HG03354 (cell line): ENCODE results near the gene MOSMO.
"Not testable (repeated sequence)": the region's sequence is repeated elsewhere in the genome, so short reads cannot be mapped to it uniquely, and the experiment has no call there.

ENCODE experiments used
- ATAC-seq: cut with Tn5 transposase; IDR thresholded peaks from one replicate; pipeline ENCODE4 v1.9.1; 2021; ENCODE audit warnings: mild to moderate bottlenecking; ENCODE audit not compliant: unreplicated experiment, poor library complexity, severe bottlenecking

MOSMO gene

DNA sequence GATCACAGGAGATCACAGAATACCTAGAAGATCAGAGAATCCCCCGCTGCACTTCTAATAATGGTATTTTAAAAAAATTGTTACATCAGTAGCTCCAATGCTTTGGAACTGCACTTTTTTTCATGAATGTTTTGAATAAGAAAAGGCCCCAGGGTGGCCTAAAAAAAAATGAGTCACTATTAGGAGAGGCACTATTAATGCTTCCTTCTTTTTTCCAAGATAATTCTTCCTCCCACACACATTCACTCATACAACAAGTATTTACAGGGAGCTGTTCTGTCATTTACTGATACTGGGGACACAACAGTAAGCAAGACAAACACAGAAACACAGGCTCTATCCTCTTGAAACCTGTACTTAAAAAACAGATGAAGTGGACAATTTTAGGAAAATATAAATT lies 6.3 kb upstream of the MOSMO start:
- ATAC-seq = no peak

- not testable (repeated sequence) for ATAC-seq
Observed at GRCh38 chr16:22002047-22002446, 5.9 kb upstream of the MOSMO start.

GRCh38 chr16:22003195-22003594 lies 4.7 kb upstream of the MOSMO start:
- no peak for ATAC-seq

GRCh38 chr16:22004341-22004740 lies 3.6 kb upstream of the MOSMO start:
- ATAC-seq = no peak

DNA sequence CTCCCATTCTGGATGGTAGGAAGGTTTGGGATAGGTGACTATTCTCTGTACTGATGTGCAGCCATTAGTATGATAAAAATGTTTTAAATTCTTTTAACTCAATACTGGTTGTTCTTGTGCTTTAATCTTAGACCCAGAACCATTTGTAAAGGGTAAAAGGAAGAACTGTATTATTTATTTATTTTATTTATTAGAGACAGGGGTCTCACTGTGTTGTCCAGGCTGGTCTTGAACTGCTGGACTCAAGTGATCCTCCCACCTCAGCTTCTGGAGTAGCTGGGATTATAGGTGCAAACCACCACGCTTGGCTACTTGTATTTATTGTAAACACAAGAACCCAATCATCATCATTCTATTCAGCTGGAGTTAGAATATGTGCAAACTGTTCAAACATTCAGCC lies 2.2 kb upstream of the MOSMO start:
- no peak for ATAC-seq

DNA sequence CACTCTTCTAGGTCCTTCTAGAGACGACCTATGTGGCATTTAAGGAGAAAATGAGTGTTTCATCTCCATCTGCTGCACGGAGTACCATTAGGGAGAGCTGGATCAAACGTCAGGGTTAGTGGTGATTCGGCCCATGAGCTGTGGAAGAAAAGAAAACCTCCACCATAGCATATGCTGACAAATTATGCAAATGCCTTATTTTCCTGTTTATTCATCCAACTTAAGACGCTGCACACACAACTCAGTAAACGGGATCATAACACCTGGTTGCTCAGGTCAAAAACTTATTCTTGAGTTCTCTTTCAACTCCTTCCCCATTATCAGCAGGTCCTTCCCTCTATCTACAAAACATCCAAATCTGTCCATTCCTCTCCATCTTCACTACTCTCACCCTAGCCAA lies 1.3 kb upstream of the MOSMO start:
- no peak for ATAC-seq

DNA sequence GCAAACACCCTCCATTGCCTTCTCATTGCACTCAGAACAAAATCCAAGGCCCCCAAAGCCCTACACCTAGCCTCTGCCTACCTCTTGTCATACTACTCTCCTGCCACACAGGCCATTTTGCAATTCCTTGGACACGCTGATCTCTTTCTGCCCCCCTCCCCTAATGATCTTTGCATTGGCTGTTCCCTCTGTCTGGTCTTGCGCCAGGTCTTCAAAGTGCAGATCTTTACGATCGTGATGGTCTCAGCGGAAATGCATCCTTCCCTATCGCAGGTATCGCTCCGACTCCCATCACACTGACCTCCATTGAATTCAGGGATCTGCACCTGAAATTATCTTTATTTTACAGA lies 777 bp upstream of the MOSMO start:
- no peak for ATAC-seq

- ATAC-seq = peak; percentile 38
Observed at GRCh38 chr16:22008215-22009059, 526 bp downstream of the MOSMO start.

GRCh38 chr16:22010902-22011301 lies 3.0 kb downstream of the MOSMO start:
- ATAC-seq = no peak

DNA sequence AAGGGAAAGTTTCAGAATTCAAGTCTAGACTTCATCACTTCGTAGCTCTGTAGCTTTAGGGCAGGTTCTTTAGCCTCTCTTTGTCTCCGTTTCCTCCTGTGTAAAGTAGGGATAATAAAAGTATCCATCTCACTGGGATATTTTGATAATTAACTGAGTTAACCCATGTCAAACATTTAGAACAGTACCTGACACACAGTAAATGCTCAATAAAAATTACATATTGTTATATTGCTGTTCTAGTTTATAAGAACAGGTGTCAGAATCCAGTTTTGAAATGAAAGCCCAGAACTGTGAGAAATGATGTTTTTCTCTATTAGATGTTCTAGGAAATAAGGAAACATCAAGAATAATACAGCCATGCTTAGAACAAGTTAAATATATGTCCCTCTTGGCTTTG lies 4.3 kb downstream of the MOSMO start:
- no peak for ATAC-seq

DNA sequence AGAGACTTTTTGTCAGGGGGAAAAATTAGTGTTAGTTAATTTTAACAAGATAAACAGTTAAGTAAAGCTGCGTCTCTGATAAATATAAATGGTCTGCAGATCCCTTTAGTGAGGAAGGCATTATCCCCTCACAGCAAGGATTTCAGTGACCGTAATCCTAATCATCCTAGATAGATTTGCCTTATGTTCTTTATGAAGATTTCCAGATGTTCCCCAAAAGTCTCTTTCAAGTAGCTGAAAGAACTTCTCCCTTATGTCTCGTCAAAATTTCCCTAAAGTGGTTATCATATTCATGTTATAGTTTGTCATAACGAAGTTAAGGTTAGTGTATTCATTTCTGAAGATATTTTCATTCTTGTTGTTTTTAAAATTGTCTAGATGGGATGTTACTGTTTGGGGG lies 5.6 kb downstream of the MOSMO start:
- ATAC-seq = no peak

GRCh38 chr16:22014271-22014873 lies 6.5 kb downstream of the MOSMO start:
- ATAC-seq = no peak

- ATAC-seq = no peak
Observed at GRCh38 chr16:22016927-22017326, 9.0 kb downstream of the MOSMO start.

GRCh38 chr16:22018559-22018958 lies 10.6 kb downstream of the MOSMO start:
- no peak for ATAC-seq

DNA sequence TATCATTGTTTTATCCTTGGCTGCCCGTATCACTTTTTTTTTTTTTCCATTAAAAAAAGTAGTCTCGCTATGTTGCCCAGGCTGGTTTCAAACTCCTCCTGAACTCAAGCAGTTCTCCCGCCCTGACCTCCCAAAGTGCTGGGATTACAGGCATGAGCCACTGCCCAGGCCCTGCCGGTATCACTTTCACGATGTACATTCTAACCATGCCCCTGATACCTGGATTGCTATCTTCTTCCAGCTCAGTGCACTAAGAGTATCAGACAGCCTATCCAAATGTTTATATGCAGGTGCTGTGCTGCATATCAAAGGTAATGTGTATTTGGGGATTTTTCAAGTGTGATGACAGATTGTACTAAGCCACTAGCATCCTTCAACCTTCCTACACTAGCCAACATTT lies 14.2 kb downstream of the MOSMO start:
- no peak for ATAC-seq

DNA sequence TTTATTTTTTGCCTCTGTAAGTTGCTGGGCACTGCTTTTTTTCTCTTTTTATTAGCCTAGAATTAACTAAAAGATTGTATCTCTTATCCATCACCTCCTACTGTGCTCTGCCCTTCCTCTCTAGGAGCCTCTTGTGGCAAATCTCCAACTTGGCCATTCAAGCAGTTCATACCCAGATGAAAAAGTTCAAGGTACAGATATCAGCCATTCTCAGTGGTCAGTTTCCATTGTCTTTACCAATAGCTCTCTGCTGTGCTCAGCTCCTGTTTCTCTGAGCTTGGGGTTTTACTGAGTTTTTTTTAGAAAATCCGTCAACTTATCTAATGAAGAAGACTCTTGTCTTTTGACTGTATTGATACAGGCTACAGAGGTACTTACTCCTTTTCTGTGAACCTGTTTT lies 15.6 kb downstream of the MOSMO start:
- no peak for ATAC-seq

DNA sequence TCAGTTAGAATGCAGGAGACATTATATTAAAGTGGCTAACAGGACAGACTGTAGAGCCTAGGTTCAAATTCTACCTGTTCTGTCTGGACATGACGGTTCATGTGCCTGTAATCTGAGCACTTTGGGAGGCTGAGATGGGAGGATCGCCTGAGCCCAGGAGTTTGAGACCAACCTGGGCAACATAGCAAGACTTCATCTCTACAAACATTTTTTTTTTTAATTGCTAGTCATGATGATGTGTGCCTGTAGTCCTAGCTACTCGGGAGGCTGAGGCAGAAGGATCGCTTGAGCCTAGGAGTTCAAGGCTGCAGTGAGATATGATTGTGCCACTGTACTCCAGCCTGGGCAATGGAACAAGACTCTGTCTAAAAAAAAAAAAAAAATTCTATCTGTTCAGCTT lies 16.9 kb downstream of the MOSMO start:
- ATAC-seq = not testable (repeated sequence)

DNA sequence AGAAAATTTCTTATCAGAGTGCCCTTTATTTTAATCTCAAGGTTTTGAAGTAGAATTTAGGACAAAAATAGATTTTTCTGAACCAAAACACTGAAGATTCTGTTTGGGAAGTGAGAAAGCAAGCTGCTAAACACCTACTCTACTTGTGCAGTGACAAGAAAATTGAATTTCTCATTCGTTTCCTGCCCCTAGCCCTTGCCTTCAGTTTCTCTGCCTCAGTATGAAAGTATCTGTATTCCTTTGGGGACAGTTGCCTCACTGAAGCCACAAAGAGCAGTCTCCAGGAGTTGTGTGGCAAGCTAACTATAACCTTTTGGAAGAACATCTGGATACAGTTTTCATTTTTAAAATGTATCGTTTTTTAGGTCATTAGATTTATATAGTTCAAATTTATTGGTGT lies 19.7 kb downstream of the MOSMO start:
- no peak for ATAC-seq

GRCh38 chr16:22029632-22030031 lies 21.7 kb downstream of the MOSMO start:
- no peak for ATAC-seq

- ATAC-seq = no peak
Observed at GRCh38 chr16:22030087-22030812, 22.3 kb downstream of the MOSMO start.

DNA sequence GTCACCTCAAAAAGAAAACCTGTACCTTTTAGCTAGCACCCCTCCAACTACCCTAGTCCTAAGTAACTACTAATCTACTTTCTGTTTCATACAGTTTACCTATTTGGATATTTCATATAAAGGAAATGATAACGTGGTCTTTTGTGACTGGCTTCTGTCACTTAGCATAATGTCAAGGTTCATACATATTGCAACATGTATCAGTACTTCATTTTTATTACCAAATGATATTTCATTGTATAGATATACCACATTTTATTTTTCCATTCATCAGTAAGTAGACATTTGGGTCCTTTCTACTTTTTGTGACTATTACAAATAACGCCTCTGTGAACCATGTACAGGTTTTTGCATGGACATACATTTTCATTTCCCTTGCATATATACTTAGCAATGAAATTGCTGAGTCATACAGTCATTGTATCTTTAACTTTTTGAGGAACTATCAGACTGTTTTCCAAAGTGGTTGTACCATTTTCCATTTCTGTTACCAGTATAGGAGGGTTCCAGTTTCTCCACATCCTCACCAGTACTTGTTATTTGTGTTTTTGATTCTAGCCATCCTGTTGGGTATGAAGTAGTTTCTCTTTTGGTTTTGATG lies 23.7 kb downstream of the MOSMO start:
- no peak for ATAC-seq
